ENCODE data around the gene RTN4IP1.

DNA sequence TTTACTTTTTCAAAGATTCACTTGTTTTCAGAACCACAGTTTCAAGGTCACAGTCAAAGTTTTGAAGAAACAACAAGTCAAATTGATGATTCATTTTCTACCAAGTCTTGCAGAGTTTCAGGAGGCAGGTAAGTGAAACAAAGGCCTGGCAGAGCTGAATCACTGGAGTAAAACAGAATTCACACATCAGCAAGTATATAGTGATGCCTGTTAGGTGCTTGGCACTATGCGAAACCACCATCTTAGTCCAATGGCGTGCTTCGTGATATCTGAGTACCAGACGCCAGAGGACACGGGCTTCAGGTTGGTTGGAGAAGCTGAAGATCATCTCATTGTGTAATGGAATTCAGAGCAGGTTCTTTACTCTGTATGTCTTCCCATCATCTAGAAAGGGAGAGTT, 75.9 kb downstream of the RTN4IP1 start:
- TF ChIP-seq, protein P1, sequence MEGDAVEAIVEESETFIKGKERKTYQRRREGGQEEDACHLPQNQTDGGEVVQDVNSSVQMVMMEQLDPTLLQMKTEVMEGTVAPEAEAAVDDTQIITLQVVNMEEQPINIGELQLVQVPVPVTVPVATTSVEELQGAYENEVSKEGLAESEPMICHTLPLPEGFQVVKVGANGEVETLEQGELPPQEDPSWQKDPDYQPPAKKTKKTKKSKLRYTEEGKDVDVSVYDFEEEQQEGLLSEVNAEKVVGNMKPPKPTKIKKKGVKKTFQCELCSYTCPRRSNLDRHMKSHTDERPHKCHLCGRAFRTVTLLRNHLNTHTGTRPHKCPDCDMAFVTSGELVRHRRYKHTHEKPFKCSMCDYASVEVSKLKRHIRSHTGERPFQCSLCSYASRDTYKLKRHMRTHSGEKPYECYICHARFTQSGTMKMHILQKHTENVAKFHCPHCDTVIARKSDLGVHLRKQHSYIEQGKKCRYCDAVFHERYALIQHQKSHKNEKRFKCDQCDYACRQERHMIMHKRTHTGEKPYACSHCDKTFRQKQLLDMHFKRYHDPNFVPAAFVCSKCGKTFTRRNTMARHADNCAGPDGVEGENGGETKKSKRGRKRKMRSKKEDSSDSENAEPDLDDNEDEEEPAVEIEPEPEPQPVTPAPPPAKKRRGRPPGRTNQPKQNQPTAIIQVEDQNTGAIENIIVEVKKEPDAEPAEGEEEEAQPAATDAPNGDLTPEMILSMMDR (IDR thresholded peaks at IDR 0.05), result no peak
- no peak for TF ChIP-seq POLR2A (IDR thresholded peaks at IDR 0.05)
